Measurements from ENCODE around the gene SPATA6. TPM values are rescaled to one million over a fixed set of nuclear protein-coding genes. Genes with fewer than 3 reads are reported as not detected.

Gene SPATA6
- total and polyA plus RNA-seq, 2 experiments from 2014 or later = 10.6 to 13.3 TPM

- Mint-ChIP-seq H3K27me3 (ENCODE audit: insufficient read depth, low read depth, poor library complexity) (peaks cover 7% of the 10 kb centered on the region), H3K36me3 (ENCODE audit: low read depth) (peaks cover 6% of the 10 kb centered on the region), H3K4me1 (peaks cover 41% of the 10 kb centered on the region), H3K4me3 (peak overlapping the region; percentile 88), H3K9me3 (peaks cover 3% of the 10 kb centered on the region), H3K27ac (peak overlapping the region; percentile 60; the same call in 1 of the 2 replicates)
- Histone ChIP-seq H3K4me1 (ENCODE audit: insufficient read depth) (peaks cover 31% of the 10 kb centered on the region), H3K79me2 (replicated peaks; ENCODE audit: insufficient read depth) (peaks cover 26% of the 10 kb centered on the region), H3K27ac (ENCODE audit: low read depth) (no peak overlapping the region), H3K27me3 (ENCODE audit: insufficient read depth) (no peaks in the 10 kb centered on the region), H3K9me2 (ENCODE audit: insufficient read depth) (no peaks in the 10 kb centered on the region), H3K36me3 (ENCODE audit: insufficient read depth) (no peaks in the 10 kb centered on the region), H3F3A (replicated peaks; ENCODE audit: low read depth) (peaks cover 12% of the 10 kb centered on the region), H2AFZ (no peak overlapping the region), H4K20me1 (replicated peaks; ENCODE audit: insufficient read depth) (no peaks in the 10 kb centered on the region), H3K4me3 (peak overlapping the region; percentile 94; the same call in 1 of the 2 replicates), H3K4me2 (peak overlapping the region; percentile 97)
- TF ChIP-seq REST (IDR thresholded peaks at IDR 0.05; ENCODE audit: unreplicated experiment) (no peak), ZNF114 (CRISPR knock-in tag; IDR thresholded peaks at IDR 0.05) (no peak), JUNB (IDR thresholded peaks at IDR 0.05; ENCODE audit: unreplicated experiment) (no peak), ZNF331 (CRISPR knock-in tag; IDR thresholded peaks at IDR 0.05; ENCODE audit: low read depth) (no peak), EZH2 (IDR thresholded peaks at IDR 0.05; ENCODE audit: low read depth, unreplicated experiment) (no peak), STAT1 (IDR thresholded peaks at IDR 0.05; ENCODE audit: unreplicated experiment) (no peak), ZNF462 (CRISPR knock-in tag; IDR thresholded peaks at IDR 0.05) (no peak), CTCF (conservative IDR thresholded peaks at IDR 0.05; ENCODE audit: low read depth in 2 of 2) (no peak), NANOG (IDR thresholded peaks at IDR 0.05; ENCODE audit: borderline replicate concordance) (no peak), CREB1 (CRISPR knock-in tag; IDR thresholded peaks at IDR 0.05; ENCODE audit: low read depth) (no peak), EZH2phosphoT487 (IDR thresholded peaks at IDR 0.05; ENCODE audit: unreplicated experiment) (no peak), ETS1 (IDR thresholded peaks at IDR 0.05) (no peak), POLR2AphosphoS5 (IDR thresholded peaks at IDR 0.05; ENCODE audit: low read depth) (no peak)
- ATAC-seq (no peak), DNase-seq (ENCODE audit: low spot score) (no peak)
Measured at GRCh38 chr1:48469616-48470480, 2.2 kb downstream of the SPATA6 start.
